ENCODE data around the gene SEC22A. TPM values are rescaled to one million over a fixed set of nuclear protein-coding genes. Genes with fewer than 3 reads are reported as not detected.

SEC22A gene
- total RNA-seq, 2 donors from 2014 or later = 26.8 to 34.9 TPM

GRCh38 chr3:123285066-123285465 is 83.3 kb downstream of the SEC22A start:
- no peaks in the 10 kb centered on the region for H3K36me3 ChIP-seq
- intact Hi-C loops (cut with DNase I) = loop anchor here (5.0 kb wide), 1 partner anchor 202 kb away; no protein-coding TSS in a partner anchor
- H3K4me1 ChIP-seq (replicated peaks) = no peaks in the 10 kb centered on the region
- TF ChIP-seq POLR2AphosphoS5 (IDR thresholded peaks at IDR 0.05) (no peak), POLR2A (IDR thresholded peaks at IDR 0.05) (no peak)
- no peaks in the 10 kb centered on the region for H3K27me3 ChIP-seq (replicated peaks; ENCODE audit: insufficient read depth)
- WGBS = 70% methylated on average over 9 of the region's 9 CpGs
- no peak for DNase-seq (ENCODE audit: low spot score)
- no peak overlapping the region for H3K4me3 ChIP-seq
- H3K9me3 ChIP-seq = no peaks in the 10 kb centered on the region
- no peak overlapping the region for H3K27ac ChIP-seq

- Histone ChIP-seq H3K4me1 (replicated peaks) (no peaks in the 10 kb centered on the region), H3K27me3 (replicated peaks; ENCODE audit: insufficient read depth) (no peaks in the 10 kb centered on the region), H3K36me3 (no peaks in the 10 kb centered on the region), H3K9me3 (no peaks in the 10 kb centered on the region), H3K4me3 (no peak overlapping the region), H3K27ac (no peak overlapping the region)
- WGBS = 59% methylated on average over 4 of the region's 4 CpGs
- DNase-seq (ENCODE audit: low spot score) = no peak
- no peak for TF ChIP-seq CTCF (IDR thresholded peaks at IDR 0.05)
- TF ChIP-seq POLR2A (IDR thresholded peaks at IDR 0.05) = no peak
- no peak for TF ChIP-seq POLR2AphosphoS5 (IDR thresholded peaks at IDR 0.05)
- intact Hi-C loops (cut with DNase I) = loop anchor here (5.0 kb wide), 1 partner anchor 202 kb away; no protein-coding TSS in a partner anchor
Measured at GRCh38 chr3:123285479-123285878, 83.7 kb downstream of the SEC22A start.

DNA sequence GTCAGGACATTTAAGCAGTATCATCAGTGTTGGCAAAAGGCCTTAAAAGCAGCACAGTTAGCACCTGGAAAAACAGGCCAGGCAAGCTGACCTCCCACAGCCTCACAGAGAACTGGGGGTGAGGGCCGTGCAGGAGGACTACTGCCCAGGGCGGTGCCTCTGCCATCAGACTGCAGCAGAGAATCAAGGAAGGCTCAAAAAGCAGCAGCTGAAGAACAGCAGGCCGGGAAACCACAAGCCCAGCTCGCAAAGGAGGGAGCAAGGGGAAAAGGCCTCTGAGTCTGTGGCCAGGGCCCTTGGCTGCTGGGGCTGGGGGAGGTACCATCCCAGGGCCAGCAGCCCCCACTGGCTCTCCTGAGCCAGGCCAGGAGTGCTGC is 84.2 kb downstream of the SEC22A start:
- H3K9me3 ChIP-seq = no peaks in the 10 kb centered on the region
- no peak overlapping the region for H3K4me3 ChIP-seq
- H3K27ac ChIP-seq = no peak overlapping the region
- no peaks in the 10 kb centered on the region for H3K27me3 ChIP-seq (replicated peaks; ENCODE audit: insufficient read depth)
- DNase-seq (ENCODE audit: low spot score) = no peak
- 46% methylated on average over 4 of the region's 4 CpGs for WGBS
- intact Hi-C loops (cut with DNase I) = loop anchor here (5.0 kb wide), 1 partner anchor 201 kb away; no protein-coding TSS in a partner anchor
- no peak for TF ChIP-seq POLR2AphosphoS5 (IDR thresholded peaks at IDR 0.05)
- no peak for TF ChIP-seq CTCF (IDR thresholded peaks at IDR 0.05)
- TF ChIP-seq POLR2A (IDR thresholded peaks at IDR 0.05) = no peak
- no peaks in the 10 kb centered on the region for H3K4me1 ChIP-seq (replicated peaks)
- H3K36me3 ChIP-seq = no peaks in the 10 kb centered on the region

- no peak overlapping the region for H3K27ac ChIP-seq
- H3K4me1 ChIP-seq (replicated peaks) = no peaks in the 10 kb centered on the region
- no peaks in the 10 kb centered on the region for H3K9me3 ChIP-seq
- DNase-seq (ENCODE audit: low spot score) = no peak
- intact Hi-C loops (cut with DNase I) = loop anchor here (5.0 kb wide), 1 partner anchor 201 kb away; no protein-coding TSS in a partner anchor
- no peaks in the 10 kb centered on the region for H3K36me3 ChIP-seq
- H3K27me3 ChIP-seq (replicated peaks; ENCODE audit: insufficient read depth) = no peaks in the 10 kb centered on the region
- H3K4me3 ChIP-seq = no peak overlapping the region
- 84% methylated on average over 16 of the region's 16 CpGs for WGBS
- TF ChIP-seq CTCF (IDR thresholded peaks at IDR 0.05) (peak in 3 of 4 experiments; percentile 9 to 34 (median 22)), POLR2AphosphoS5 (IDR thresholded peaks at IDR 0.05) (no peak)
Measured at GRCh38 chr3:123286308-123287023, 84.7 kb downstream of the SEC22A start.

DNA sequence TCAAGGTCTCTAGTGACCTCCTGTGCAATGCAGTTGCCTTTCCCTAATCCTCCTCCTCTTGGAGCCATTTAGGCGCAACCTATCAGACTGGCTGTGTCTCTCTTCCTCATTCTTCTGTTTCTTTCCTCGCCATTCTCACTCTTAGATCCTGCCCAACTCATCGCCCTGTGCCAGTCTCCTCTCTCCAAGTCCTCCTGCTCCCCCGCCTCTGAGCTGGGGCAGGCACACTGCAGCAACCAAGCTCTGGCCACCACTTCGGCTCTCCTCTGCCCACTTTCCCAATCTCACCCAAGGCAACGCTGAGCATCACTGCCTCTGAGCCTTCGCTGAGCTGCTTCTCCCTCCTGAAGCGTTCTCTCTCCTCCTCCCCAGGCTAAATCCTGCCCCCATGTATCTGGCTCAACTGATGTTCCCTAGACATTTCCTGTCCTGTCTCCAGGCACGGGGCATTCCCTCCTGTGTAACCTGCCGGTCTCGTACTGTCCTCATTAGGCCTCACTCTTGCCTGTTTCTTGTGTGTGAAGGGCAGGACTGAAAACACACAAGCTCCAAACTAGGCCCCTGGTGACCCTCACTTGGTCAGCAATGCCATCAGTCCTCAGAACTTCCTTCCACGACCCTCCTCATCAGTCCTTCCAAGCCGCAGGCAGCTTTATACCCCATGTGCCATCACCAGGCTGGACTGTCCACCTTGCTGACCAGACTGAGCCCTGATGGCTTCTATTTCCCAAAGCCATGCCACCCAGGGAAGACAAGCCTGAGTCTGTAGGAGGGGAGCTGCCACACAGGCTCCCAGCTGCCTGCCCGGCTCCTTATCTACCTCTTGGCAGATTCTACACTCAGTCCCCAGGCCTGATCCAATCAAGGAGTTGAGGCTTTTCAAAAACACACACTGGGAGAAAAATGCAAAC is 85.6 kb downstream of the SEC22A start:
- WGBS = 92% methylated on average over 14 of the region's 14 CpGs
- H3K9me3 ChIP-seq = no peaks in the 10 kb centered on the region
- DNase-seq (ENCODE audit: low spot score) = no peak
- H3K4me3 ChIP-seq = no peak overlapping the region
- no peak for TF ChIP-seq POLR2A (IDR thresholded peaks at IDR 0.05)
- H3K36me3 ChIP-seq = no peaks in the 10 kb centered on the region
- H3K4me1 ChIP-seq (replicated peaks) = no peaks in the 10 kb centered on the region
- H3K27me3 ChIP-seq (replicated peaks; ENCODE audit: insufficient read depth) = no peaks in the 10 kb centered on the region
- intact Hi-C loops (cut with DNase I) = loop anchor here (5.0 kb wide), 1 partner anchor 200 kb away; no protein-coding TSS in a partner anchor
- no peak overlapping the region for H3K27ac ChIP-seq

All from prostate gland (tissue), 2 donors.